T-helper 17 cell (primary cell): ENCODE data around the gene ADAMTS17. TPM values are rescaled to one million over a fixed set of nuclear protein-coding genes. Genes with fewer than 3 reads are reported as not detected.

Source experiments
- ATAC-seq: fragments of 150-1000 bp; cut with Tn5 transposase; 2 replicates; pipeline ENCODE4 v1.10.0; 2021; ENCODE audit warnings: mild to moderate bottlenecking, moderate library complexity
- DNase-seq, 3 donors: peaks; one replicate each; pipeline versions ENCODE4 v3.0.0 to v3.0.0-alpha.2; 2020 to 2021
- H3K9me3 ChIP-seq: one replicate; pipeline ENCODE4 v1.7.0; 2013; ENCODE audit warnings: low read length, mild to moderate bottlenecking; ENCODE audit not compliant: control insufficient read depth, poor library complexity, severe bottlenecking
- H3K27ac Mint-ChIP-seq: one replicate; pipeline ENCODE4 v1.8.0; 2022; ENCODE audit warnings: mild to moderate bottlenecking, moderate library complexity, mixed read lengths
- H3K27me3 Mint-ChIP-seq: one replicate; pipeline ENCODE4 v1.8.0; 2022; ENCODE audit warnings: mixed read lengths
- H3K36me3 Mint-ChIP-seq: one replicate; pipeline ENCODE4 v1.8.0; 2022; ENCODE audit warnings: low read depth, mixed read lengths
- H3K4me1 Mint-ChIP-seq: one replicate; pipeline ENCODE4 v1.8.0; 2022; ENCODE audit warnings: mild to moderate bottlenecking, mixed read lengths
- H3K4me3 Mint-ChIP-seq: one replicate; pipeline ENCODE4 v1.8.0; 2022; ENCODE audit warnings: mild to moderate bottlenecking, moderate library complexity, mixed read lengths
- total RNA-seq, 4 donors: library from RNA in 2 of 4; stranded (reverse) in 2 of 4; gene quantifications; one replicate each; pipeline ENCODE4 v1.2.3 and lab custom pipeline; 2022 to 2026

The ADAMTS17 gene
- total RNA-seq, 2 donors from 2014 or later, result 8.1 to 10.6 TPM

DNA sequence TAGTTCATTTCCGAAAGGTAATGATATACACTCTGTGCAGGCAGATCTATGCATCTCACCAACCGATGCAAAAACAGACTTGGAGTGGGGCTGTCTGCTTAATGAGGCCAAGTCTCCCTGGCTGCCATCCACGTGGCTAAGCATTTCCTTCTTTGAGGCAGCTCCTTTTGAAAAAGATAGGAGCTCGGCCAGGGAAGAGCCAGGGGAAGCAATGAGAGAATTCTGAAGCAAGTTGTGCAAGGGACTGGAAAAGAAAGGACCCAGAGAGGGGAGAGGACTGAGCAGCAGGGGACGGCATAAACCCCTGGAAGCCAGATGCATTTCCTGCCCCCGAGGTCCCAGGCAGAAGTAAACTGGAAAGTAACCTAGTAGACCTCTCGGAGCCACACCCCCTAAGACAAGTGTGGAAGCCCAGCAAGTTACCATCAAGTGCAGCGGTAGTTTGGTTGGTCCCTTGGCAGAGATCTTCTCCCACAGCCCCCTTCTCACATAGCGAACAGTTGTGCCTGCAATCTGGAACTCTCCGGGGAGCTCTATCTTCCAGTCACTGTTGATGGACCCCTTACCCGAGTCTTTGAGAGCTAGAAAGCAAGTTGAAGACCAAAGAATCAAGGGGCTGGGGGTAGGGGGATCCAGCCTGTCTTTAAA is 288.2 kb downstream of the ADAMTS17 start:
- no peak overlapping the region for H3K27ac Mint-ChIP-seq
- H3K4me1 Mint-ChIP-seq, result no peaks in the 10 kb centered on the region
- no peaks in the 10 kb centered on the region for H3K9me3 ChIP-seq
- DNase-seq (no peak), ATAC-seq (no peak)
- peaks cover 13% of the 10 kb centered on the region for H3K27me3 Mint-ChIP-seq
- H3K4me3 Mint-ChIP-seq, result no peak overlapping the region
- H3K36me3 Mint-ChIP-seq, result peaks cover 4% of the 10 kb centered on the region

GRCh38 chr15:100052716-100053473 is 288.9 kb downstream of the ADAMTS17 start:
- Mint-ChIP-seq H3K4me1 (no peaks in the 10 kb centered on the region), H3K36me3 (peaks cover 5% of the 10 kb centered on the region), H3K27ac (no peak overlapping the region), H3K4me3 (no peak overlapping the region), H3K27me3 (peaks cover 9% of the 10 kb centered on the region)
- H3K9me3 ChIP-seq, result no peaks in the 10 kb centered on the region
- no peak for DNase-seq
- ATAC-seq, result no peak

DNA sequence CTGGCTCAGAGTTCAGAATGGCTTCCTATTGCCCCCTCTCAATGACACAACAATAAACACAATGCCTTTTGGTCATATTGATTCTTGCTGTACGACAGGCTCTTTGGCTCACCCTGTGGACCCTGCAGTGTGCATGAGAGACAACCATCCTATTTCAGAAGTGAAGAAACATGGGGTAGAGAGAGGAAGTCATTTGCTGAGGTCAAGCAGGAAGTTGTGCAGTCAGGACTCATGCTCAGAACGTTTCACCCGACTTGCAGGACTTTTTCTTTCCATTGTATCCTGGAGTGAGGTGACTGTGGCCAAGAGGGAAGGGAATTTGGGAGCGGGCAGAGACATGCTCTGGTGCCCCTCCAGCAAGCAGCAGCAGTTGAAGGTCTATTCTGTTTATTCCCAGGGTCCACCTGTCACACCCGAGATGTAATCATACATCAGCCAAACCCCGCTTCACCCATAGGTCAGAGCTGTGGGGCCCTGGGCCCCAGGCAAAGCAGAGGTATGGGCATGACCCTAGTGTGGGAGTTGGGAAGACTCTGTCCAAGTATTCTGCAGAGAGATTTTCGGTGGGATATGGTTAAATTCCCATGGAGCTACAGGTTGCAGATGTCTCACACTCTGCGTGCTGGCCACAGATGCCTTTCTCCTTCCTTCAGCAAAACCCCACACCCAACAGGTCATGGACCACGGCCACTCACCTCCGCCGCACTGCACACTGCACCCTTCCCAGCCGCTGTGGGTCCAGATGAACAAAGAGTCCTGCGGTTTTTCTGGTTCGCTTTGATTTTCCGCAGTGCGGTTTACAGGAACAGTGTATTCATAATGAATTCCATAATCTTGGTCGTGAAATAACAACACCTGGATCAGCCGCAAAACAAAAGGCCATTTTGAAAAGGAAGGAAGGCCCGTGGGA is 290.6 kb downstream of the ADAMTS17 start:
- H3K4me1 Mint-ChIP-seq, result no peaks in the 10 kb centered on the region
- H3K9me3 ChIP-seq, result no peaks in the 10 kb centered on the region
- H3K36me3 Mint-ChIP-seq, result peaks cover 6% of the 10 kb centered on the region
- H3K4me3 Mint-ChIP-seq, result no peak overlapping the region
- no peak for ATAC-seq
- H3K27me3 Mint-ChIP-seq, result no peaks in the 10 kb centered on the region
- no peak overlapping the region for H3K27ac Mint-ChIP-seq
- DNase-seq, result no peak

- Mint-ChIP-seq H3K27ac (no peak overlapping the region), H3K4me1 (no peaks in the 10 kb centered on the region), H3K36me3 (peaks cover 6% of the 10 kb centered on the region), H3K27me3 (no peaks in the 10 kb centered on the region), H3K4me3 (no peak overlapping the region)
- no peak for DNase-seq
- H3K9me3 ChIP-seq, result no peaks in the 10 kb centered on the region
- ATAC-seq, result no peak
Observed at GRCh38 chr15:100049936-100050876, 291.6 kb downstream of the ADAMTS17 start.

- DNase-seq, result no peak
- Mint-ChIP-seq H3K27ac (no peak overlapping the region), H3K27me3 (no peaks in the 10 kb centered on the region), H3K4me1 (no peaks in the 10 kb centered on the region), H3K4me3 (no peak overlapping the region), H3K36me3 (peaks cover 6% of the 10 kb centered on the region)
- no peaks in the 10 kb centered on the region for H3K9me3 ChIP-seq
- no peak for ATAC-seq
Observed at GRCh38 chr15:100049483-100049882, 292.3 kb downstream of the ADAMTS17 start.

DNA sequence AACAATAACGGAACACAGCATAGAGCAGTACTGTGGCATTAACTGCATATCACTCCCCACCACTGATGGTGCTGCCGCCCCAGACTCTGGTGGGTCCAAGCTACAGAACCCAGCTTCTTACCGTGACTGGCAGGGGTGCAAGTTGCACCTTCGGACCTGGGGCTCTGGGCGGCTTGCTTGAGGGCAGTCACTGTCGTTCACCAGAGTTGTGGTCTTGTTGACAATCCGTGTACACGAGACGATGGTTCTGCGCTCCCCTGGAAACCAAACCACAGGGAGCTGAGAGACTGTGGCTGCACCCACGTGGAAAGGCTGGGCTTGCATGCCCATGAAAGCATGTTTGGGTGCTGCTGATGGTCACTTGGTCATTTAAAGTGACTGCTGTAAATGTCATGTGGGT is 293.0 kb downstream of the ADAMTS17 start:
- no peak for DNase-seq
- no peak for ATAC-seq
- H3K36me3 Mint-ChIP-seq, result peaks cover 6% of the 10 kb centered on the region
- no peaks in the 10 kb centered on the region for H3K9me3 ChIP-seq
- H3K4me3 Mint-ChIP-seq, result no peak overlapping the region
- no peak overlapping the region for H3K27ac Mint-ChIP-seq
- H3K27me3 Mint-ChIP-seq, result no peaks in the 10 kb centered on the region
- no peaks in the 10 kb centered on the region for H3K4me1 Mint-ChIP-seq

GRCh38 chr15:100043692-100044091 is 298.1 kb downstream of the ADAMTS17 start:
- ATAC-seq (no peak), DNase-seq (no peak)
- peaks cover 9% of the 10 kb centered on the region for H3K4me1 Mint-ChIP-seq
- H3K36me3 Mint-ChIP-seq, result peaks cover 6% of the 10 kb centered on the region
- no peaks in the 10 kb centered on the region for H3K27me3 Mint-ChIP-seq
- no peaks in the 10 kb centered on the region for H3K9me3 ChIP-seq
- no peak overlapping the region for H3K27ac Mint-ChIP-seq
- H3K4me3 Mint-ChIP-seq, result no peak overlapping the region

GRCh38 chr15:100043068-100043641 is 298.6 kb downstream of the ADAMTS17 start:
- DNase-seq (no peak), ATAC-seq (no peak)
- H3K36me3 Mint-ChIP-seq, result peaks cover 6% of the 10 kb centered on the region
- H3K27ac Mint-ChIP-seq, result no peak overlapping the region
- no peaks in the 10 kb centered on the region for H3K9me3 ChIP-seq
- H3K4me1 Mint-ChIP-seq, result peaks cover 9% of the 10 kb centered on the region
- no peak overlapping the region for H3K4me3 Mint-ChIP-seq
- no peaks in the 10 kb centered on the region for H3K27me3 Mint-ChIP-seq

GRCh38 chr15:100042558-100042957 is 299.2 kb downstream of the ADAMTS17 start:
- no peaks in the 10 kb centered on the region for H3K9me3 ChIP-seq
- no peak overlapping the region for H3K4me3 Mint-ChIP-seq
- no peaks in the 10 kb centered on the region for H3K27me3 Mint-ChIP-seq
- H3K27ac Mint-ChIP-seq, result no peak overlapping the region
- ATAC-seq (no peak), DNase-seq (no peak)
- H3K4me1 Mint-ChIP-seq, result peaks cover 9% of the 10 kb centered on the region
- peaks cover 5% of the 10 kb centered on the region for H3K36me3 Mint-ChIP-seq

DNA sequence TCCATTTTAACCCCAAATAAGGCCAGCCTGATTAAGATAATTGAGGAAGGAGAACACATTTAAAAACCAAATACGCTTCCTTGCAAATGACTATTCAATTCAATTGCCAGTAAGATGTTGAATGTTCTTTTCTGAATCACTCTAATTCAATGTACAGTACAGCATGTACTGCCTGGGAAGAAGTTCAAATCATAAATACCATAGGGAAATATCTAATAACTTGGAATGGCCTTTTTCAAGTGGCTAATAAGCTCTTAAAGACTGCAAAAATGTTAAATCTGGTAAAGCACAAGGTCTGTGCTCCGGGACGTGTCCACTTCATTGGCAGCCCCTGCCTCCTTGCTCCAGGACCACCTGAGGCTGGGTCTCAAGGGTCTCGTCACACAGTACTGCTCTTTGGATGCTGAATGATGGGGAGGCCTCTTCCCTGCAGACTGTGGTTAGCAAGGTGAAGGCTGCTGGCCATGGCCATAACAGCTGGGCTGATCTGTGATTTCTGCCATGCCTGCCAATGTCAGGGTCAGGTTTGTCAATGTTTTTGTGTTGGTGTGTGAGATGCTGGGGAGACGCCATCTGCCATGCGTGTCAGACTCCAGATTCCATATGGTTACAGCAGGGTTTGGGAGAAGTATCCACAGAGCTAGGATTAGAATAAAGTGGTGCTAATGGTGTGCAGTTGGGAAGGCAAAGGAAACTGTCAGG is 300.5 kb downstream of the ADAMTS17 start:
- DNase-seq, result no peak
- H3K9me3 ChIP-seq, result no peaks in the 10 kb centered on the region
- ATAC-seq, result no peak
- peaks cover 11% of the 10 kb centered on the region for H3K4me1 Mint-ChIP-seq
- H3K27ac Mint-ChIP-seq, result no peak overlapping the region
- peaks cover 5% of the 10 kb centered on the region for H3K36me3 Mint-ChIP-seq
- H3K27me3 Mint-ChIP-seq, result no peaks in the 10 kb centered on the region
- no peak overlapping the region for H3K4me3 Mint-ChIP-seq

DNA sequence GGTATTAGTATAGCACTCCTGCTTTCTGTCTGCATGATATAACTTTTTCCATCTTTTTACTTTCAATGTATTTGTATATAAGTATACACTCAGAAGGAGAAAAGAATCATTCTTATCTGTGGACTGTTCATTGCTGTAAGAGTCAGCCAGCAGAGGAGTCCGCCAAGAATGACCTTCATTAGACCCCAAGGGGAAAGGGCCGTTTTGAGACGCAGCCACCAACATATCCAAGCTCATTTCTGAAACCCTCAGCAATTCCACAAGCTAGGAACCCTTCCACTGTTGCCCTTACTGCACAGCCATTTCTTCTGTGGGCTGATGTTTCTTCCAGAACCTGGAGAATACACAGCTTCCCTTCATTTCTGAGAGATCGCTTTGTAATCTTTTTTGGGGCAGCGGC is 301.8 kb downstream of the ADAMTS17 start:
- Mint-ChIP-seq H3K4me1 (peaks cover 11% of the 10 kb centered on the region), H3K27ac (no peak overlapping the region), H3K27me3 (no peaks in the 10 kb centered on the region), H3K36me3 (peaks cover 5% of the 10 kb centered on the region), H3K4me3 (no peak overlapping the region)
- H3K9me3 ChIP-seq, result no peaks in the 10 kb centered on the region
- DNase-seq, result no peak
- no peak for ATAC-seq

GRCh38 chr15:100038736-100039135 is 303.0 kb downstream of the ADAMTS17 start:
- Mint-ChIP-seq H3K4me1 (peaks cover 14% of the 10 kb centered on the region), H3K27me3 (no peaks in the 10 kb centered on the region), H3K27ac (no peak overlapping the region), H3K36me3 (peaks cover 5% of the 10 kb centered on the region), H3K4me3 (no peak overlapping the region)
- ATAC-seq (no peak), DNase-seq (no peak)
- H3K9me3 ChIP-seq, result no peaks in the 10 kb centered on the region
